ENCODE data around the gene NR4A2.

NR4A2 gene

GRCh38 chr2:156340377-156340776, 7.9 kb upstream of the NR4A2 start:
- no peak for DNase-seq (ENCODE audit: low read depth)

GRCh38 chr2:156339865-156340264, 7.3 kb upstream of the NR4A2 start:
- no peak for DNase-seq (ENCODE audit: low read depth)

- DNase-seq (ENCODE audit: low read depth) = no peak
Measured at GRCh38 chr2:156339110-156339847, 6.8 kb upstream of the NR4A2 start.

GRCh38 chr2:156338578-156338977, 6.1 kb upstream of the NR4A2 start:
- DNase-seq (ENCODE audit: low read depth) = no peak

DNA sequence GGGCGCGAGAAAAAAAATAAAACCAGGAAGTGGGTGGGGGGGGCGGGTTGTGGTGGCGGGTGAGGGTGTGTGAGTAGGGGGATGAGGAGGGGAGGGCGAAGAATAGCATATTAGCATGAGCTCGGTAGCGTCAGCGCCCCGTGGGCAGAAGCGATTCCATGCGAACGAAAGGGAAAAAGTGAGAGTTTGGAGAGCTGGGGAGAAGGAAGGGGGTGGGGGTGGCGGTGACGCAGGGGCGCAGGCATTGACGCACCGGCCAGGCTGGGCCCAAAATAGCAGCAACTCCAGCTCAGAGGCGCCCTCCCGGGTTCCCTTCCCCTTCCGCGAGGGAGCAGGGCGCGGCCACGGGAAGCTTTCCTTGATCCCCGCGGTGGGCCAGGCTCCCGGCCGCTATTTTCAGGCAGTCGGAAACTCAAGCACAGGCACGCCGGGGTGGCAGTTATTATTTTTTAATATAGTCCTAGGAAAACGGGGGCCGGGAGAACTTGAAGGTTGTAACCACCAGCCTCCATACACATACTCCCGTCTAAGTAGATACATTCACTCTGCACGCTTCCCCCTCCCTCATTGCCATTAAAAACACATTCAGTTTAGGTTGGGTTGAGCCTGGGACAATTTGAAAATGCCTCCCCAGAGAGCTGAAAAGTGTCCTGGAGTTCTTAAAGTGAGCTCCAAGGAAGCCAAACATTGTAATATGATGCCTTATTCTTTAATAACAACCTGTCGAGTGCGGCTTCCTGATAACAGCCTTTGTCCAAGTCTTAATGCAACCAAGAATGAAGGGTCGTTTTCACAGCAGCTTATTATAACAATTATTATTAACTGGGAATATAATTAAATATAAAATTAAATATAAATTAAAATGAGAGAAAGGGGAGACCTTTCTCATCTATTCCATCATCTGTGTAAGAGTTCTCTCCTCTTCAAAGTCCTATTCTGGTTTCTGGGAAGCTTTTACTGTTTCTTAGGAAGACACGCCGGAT, 2.3 kb upstream of the NR4A2 start:
- DNase-seq (ENCODE audit: low read depth) = peak; percentile 69

GRCh38 chr2:156333951-156334495, 1.5 kb upstream of the NR4A2 start:
- peak; percentile 20 for DNase-seq (ENCODE audit: low read depth)

- no peak for DNase-seq (ENCODE audit: low read depth)
Measured at GRCh38 chr2:156333274-156333950, 891 bp upstream of the NR4A2 start.

DNA sequence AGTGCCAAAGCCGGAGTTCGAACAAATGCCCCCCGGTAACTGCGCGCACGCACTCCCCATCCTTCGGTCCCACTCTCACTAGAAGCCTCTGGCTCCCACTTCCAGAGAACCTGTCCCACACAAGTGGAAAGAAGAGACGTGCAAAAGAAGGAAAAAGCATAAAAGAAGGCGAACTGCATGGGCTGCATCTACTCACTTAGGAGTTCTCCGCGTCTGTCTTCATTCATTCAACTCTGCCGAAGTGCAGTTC, 312 bp downstream of the NR4A2 start:
- DNase-seq (ENCODE audit: low read depth) = no peak

DNA sequence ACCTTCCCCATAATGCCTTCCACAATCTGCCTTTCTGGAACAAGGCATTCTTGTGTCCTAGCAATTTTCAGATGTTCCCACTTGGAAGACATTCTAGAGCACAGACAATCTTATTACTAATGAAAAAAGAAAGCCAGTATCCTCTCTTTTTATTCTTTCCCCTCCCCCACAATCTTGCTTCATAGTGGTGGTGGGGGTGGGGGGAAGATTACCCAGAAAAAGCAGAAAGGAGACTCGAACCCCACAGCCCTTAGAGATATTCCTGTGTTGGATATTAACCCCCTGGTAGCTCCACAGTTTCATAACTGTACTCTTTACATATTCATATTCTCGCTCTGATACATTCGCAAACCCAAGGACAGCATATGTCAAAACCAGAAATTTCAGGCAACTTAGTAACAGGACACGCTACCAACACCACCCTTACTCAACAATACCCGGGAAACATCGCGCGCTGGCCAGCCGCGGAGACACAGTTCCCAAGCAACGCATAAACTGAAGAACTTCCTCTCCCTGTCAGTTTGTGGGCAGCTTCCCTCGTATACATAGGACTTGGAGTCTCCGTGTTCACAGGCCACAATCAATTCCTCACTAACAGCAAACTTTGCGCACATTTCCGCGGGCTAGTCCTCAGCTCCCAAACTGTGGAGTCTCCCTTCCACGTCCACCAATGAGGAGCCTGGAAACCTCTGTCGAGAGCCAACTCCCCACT, 793 bp downstream of the NR4A2 start:
- DNase-seq (ENCODE audit: low read depth) = no peak

DNA sequence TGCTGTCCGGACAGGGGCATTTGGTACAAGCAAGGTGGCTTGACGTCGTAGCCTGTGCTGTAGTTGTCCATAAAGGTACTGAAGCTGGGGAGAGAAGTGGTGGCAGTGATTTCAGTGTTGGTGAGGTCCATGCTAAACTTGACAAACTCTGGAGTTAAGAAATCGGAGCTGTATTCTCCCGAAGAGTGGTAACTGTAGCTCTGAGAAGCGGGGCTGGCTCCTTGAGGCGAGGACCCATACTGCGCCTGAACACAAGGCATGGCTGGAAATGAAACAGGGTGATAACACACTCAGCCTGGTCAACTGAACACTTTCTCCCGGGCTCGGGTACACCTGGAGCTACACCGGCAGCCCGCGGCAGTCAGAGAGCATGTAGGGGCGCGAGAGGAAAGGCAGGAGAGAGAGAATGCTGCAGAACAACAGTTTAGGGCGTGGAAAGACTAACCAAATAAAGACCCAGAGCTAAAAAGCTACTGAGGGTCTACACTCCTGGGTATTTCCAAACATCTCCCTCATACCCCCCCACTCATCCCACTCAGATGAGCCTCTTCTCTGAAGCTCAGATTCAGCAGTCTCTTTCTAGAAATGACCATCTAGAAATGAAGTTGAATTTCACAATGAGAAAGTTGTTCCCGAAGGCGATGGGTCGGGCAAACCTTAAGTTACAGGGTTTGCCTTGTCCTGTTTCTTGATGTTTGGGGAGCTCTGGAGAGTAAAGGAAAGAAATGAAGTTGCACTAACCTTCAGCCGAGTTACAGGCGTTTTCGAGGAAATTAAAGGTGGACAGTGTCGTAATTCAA, 2.4 kb downstream of the NR4A2 start:
- DNase-seq (ENCODE audit: low read depth) = no peak

- no peak for DNase-seq (ENCODE audit: low read depth)
Measured at GRCh38 chr2:156329031-156329926, 3.2 kb downstream of the NR4A2 start.

- DNase-seq (ENCODE audit: low read depth) = no peak
Measured at GRCh38 chr2:156327835-156328695, 4.5 kb downstream of the NR4A2 start.

GRCh38 chr2:156326526-156327095, 5.9 kb downstream of the NR4A2 start:
- DNase-seq (ENCODE audit: low read depth) = no peak

DNA sequence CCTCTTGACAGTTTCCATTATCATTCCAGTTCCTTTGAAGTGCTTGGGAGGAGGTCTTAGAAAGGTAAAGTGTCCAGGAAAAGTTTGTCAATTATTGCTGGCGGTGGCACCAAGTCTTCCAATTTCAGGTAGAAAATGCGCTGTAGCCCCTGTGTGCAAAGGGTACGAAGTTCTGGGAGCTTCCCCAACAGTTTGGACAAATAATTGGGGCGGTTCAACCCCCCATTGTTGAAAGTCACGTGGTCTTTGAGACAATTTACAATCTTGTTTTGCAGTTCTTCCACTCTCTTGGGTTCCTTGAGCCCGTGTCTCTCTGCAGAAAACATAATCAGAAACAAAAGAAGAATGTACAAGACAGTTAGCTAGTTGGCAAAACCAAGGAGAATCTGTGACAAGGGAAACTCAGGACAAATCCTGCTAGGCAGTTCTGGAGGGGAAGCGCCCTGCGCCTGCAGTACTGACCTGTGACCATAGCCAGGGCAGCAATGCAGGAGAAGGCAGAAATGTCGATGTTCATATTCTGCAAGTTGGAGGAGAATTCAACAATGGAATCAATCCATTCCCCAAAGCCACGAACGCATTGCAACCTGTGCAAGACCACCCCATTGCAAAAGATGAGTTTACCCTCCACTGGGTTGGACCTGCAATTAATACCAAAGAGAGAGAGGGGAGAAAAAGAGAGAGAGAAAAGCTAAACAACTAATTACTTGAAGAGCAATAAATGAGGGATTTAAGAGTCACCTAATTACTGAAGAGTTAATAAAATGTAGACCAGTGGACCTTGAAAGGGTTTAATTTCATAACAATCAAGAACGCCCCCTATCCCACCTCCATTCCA, 6.6 kb downstream of the NR4A2 start:
- DNase-seq (ENCODE audit: low read depth) = no peak

DNA sequence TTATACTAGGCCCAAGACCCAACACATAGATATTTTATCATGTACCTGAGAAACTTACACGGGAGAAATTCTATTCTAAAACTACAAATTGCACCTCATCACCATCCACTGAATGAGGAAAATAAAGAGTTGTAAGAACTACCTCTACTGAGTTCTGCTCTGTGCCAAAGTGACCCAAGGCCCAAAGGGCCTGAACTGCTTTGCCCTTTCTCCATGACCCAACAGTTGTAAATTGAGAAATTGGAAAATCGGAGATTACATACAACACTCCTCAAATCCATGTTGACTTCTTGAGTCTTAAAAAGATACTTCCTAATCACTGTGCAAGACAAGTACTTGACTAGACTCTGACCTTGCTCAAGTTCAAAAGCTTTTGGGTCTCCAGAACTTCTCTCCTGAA, 8.8 kb downstream of the NR4A2 start:
- DNase-seq (ENCODE audit: low read depth) = no peak

DNA sequence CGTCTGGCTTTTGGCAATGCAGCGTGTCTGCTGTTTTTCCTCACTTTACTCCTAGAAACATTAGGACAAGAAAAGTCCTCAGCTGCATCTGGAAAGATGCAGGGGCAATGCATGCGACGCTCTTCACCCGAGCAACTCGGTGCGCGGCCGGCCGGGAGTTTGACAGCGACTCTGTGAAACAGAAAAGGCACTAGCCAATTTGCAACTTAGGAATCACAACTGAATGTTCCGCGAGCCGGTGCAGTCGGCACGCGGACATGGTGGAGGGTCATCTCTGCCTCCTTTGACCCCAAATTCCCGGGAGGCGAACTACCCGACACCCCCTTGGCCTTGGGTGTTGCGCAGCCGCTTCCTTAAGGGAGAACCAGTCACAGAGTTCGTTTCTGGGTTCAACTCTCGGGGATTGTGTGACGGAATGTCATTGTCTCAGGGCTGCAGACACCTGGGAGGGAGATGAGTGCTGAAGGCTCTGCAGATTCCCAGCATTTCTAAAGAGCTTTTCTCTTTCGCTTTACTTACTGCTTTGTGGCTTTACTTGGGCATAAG, 9.8 kb downstream of the NR4A2 start:
- no peak for DNase-seq (ENCODE audit: low read depth)

- no peak for DNase-seq (ENCODE audit: low read depth)
Measured at GRCh38 chr2:156322051-156322685, 10.4 kb downstream of the NR4A2 start.

Measured in activated T-helper 1 cell treated with Interleukin-2 at 50 U/mL for 16 hours (primary cell).